ENCODE measurements around the gene SETD9.

The SETD9 gene

DNA sequence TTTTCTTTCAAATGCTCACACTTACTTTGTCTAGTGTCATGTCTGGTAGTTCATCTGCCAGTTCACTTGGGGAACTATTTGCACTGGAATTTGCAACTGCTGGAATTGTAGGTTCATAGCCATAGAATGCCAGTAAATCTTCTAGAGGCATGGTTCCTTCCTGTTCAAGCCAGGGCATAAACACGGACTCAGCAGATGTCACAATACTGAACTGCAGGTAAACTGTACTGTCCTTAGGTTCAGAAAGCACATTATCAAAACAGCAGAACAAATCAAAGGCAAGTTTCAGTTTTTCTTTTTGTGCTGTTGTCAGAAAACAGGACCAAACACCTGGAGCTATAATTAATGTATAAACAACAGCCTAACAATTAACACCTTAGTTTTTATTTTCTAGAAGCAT lies 29.5 kb downstream of the SETD9 start:
- DNase-seq (ENCODE audit: low read depth): no peak

GRCh38 chr5:56941981-56942380 lies 32.6 kb downstream of the SETD9 start:
- DNase-seq (ENCODE audit: low read depth): no peak

- no peak for DNase-seq (ENCODE audit: low read depth)
Measured at GRCh38 chr5:56947052-56947451, 37.7 kb downstream of the SETD9 start.

DNA sequence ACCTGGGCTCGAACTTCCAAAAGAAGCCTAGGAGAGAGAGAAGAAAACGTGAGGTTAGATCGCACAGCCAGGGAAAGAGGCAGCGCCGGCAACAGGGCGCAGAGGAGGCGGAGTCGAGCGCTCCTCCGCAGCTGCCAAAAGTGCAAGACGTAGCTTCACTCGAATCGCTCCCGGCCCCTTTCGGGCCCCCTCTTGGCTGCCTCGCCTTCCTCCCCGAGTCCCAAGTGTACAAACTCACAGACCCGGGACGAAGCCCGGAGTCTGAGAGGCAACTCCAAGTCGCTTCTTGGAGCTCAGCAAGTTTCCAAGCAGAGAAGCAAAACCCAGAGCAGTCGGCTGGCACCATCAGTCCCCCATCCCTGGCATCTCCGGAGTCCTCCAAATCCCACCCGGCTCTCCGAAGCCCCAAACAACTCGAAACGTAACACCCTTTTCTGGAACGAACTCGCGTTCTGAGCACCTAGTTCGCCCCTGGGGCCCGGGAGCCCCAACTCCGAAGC lies 41.3 kb downstream of the SETD9 start:
- no peak for DNase-seq (ENCODE audit: low read depth)

DNA sequence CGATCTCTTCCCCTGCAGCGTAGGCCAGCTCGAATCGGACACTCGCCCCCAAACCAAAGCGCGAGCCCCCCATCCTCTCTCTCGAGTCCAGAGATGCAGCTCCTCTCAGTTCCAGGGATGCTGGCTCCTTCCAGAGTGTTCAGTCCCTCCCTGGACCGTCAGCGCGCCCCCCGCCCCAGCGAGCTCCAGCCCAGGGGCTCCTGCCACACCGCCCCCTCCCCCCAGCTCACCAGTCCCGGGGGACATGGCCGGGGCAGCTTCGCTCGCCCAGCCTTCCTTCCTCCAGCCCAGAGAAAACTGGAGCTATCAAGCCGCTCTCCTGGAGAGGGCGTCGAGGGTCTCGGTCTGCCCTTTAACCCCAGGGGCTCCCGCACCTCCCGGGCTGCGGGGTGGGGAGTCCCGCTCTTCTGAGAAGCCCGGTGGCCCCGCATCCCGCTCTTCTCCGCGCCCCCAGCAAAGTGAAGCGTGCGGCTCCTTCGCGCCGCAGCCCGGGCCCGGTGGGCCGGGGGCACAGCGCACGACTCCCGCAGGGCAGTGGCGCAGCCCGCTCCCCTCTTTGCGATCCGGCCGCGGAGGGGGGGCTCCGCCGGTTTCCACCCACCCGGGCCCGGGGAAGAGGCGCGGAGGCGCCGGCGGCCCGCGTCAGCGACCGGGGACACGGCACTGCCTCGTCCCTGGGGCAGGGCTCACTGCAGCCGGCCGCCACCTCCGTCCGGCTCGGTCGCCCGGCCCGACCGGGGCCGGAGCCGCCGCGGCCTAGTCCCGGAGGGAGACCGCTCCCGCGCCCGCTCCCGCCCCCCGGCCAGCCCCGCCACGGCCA lies 41.9 kb downstream of the SETD9 start:
- DNase-seq (ENCODE audit: low read depth): no peak

DNA sequence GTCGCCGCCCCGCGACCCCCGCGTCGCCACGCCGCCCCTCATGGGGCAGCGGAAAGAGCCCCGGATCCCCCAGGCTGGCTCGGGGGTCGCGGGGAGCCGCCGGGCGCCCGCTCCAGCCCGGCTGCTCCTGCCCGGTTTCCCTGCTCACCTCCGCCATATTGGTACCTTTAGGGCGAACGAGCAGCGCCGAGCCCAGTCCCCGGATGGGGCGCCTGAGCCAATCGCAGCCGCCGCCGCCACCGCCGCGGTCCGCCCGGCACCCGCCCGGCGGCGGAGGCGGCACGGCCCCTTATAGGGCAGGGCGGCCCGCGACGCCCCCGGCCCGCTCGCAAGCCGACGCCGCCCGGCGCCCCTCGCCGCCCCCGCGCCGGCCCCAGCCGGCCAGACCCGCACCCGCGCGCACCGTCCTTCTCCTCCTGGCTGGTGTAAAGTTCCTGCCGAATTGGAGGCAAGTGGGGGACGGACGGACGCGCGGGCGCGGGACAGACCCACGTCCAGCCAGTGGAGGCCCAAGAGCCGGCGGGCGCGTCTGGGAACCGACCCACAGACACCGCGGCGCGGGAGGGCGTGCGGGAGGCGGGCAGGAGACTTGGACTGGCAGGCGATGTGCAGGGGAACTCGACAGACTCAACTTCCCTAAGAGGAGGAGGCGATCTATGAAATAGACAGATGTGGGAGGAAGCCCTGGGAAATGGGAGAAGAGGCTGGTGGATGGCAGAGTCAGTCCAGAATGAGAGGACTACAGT lies 42.7 kb downstream of the SETD9 start, which contains the start of gene MIER3:
Gene MIER3, minus strand, starts transcription at position 178 of the 746 bp plus-strand sequence. Its CDS starts 21 bp downstream, at position 157.
- DNase-seq (ENCODE audit: low read depth): no peak

GRCh38 chr5:56954262-56954661 lies 44.9 kb downstream of the SETD9 start:
- no peak for DNase-seq (ENCODE audit: low read depth)

- DNase-seq (ENCODE audit: low read depth): no peak
Measured at GRCh38 chr5:56958595-56958994, 49.2 kb downstream of the SETD9 start.

- DNase-seq (ENCODE audit: low read depth): no peak
Measured at GRCh38 chr5:56959326-56959725, 49.9 kb downstream of the SETD9 start.

DNA sequence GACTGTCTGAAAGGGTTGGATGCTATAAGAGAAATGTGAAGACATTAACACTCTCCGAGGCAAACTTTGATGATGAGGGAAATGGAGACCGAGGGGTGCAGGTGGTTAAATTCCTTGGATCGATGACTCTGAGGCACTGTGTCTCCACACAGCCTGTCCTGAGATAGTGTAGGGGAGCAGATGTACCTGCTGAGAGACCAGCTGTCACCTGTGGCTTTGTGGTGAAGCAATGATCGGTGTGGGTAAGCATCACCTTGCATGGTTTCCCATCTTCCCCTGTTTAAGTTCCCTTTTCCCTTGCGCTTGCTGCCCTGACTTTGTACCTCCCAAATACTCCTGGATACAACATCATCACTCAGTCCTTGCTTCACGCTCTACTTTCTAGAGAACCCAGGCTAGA lies 52.4 kb downstream of the SETD9 start:
- no peak for DNase-seq (ENCODE audit: low read depth)

DNA sequence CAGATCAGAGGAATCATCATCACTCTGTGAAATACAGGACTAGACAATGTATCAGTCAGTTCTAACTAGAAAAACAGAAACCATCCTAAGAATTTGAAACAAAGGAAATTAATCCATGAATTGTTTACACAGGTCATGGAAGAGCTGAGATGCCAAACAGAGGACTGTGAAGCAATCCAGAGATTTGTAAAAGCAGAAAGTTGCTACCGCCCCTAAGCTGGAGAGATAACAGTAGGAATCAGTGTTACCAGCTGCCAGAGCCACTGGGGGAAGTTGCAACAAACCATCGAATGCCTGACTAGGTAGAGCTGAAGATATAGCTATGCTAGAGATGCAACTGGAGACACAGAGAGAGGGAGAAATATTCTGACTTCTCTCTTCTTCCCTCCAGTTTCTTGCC lies 52.9 kb downstream of the SETD9 start:
- no peak for DNase-seq (ENCODE audit: low read depth)

- DNase-seq (ENCODE audit: low read depth): no peak
Measured at GRCh38 chr5:56963246-56963645, 53.9 kb downstream of the SETD9 start.

- DNase-seq (ENCODE audit: low read depth): no peak
Measured at GRCh38 chr5:56964173-56964572, 54.8 kb downstream of the SETD9 start.

All from CMK (cell line).